HCT116 (cell line): ENCODE data around the gene DIS3L2. TPM values are rescaled to one million over a fixed set of nuclear protein-coding genes. Genes with fewer than 3 reads are reported as not detected.

Experiments
- ATAC-seq: fragments of 200-7000 bp; cut with Tn5 transposase; 2 replicates; pipeline ENCODE4 v1.9.1; 2020; ENCODE audit warnings: mild to moderate bottlenecking, moderate library complexity
- BruUV-seq: library from RNA; stranded (reverse); fragments of 400-500 nt; replicated peaks from 2 replicates; lab custom pipeline; 2021; lab: Mats Ljungman, UMichigan
- CTCF ChIA-PET: fragments of 300-600 bp; sonication (Branson Sonifier 250); formaldehyde crosslinking; loops from one replicate; lab custom pipeline; 2021; ENCODE audit warnings: antibody characterized with exemption; lab: Charles Lee
- POLR2A ChIA-PET: fragments of 300-600, 350-600 bp; sonication (Branson Sonifier 250); formaldehyde crosslinking; loops from one replicate; lab custom pipeline; 2021; ENCODE audit warnings: antibody characterized with exemption; lab: Charles Lee
- RAD21 ChIA-PET, 2 experiments: fragments of 300-600 bp; sonication (Branson Sonifier 250); formaldehyde crosslinking; loops; one replicate each; lab custom pipeline; 2023; ENCODE audit warnings: low total read pairs in 2 of 2; ENCODE audit not compliant: uncharacterized antibody in 2 of 2, unreplicated experiment in 2 of 2, low non-redundant PET in 1 of 2; lab: Charles Lee
- DNase-seq: peaks from one replicate; pipeline ENCODE4 v3.0.0-alpha.2; 2010; ENCODE audit warnings: low read depth, low spot score
- H2AFZ ChIP-seq: fragments of 200-600 bp; shearing (Covaris generic), sonication (generic); 2 replicates; pipeline ENCODE4 v1.6.1; 2017; ENCODE audit warnings: low read depth, mixed run types, mixed read lengths, antibody characterized with exemption, low read length; ENCODE audit not compliant: poor library complexity, severe bottlenecking
- H3K27ac ChIP-seq: 2 replicates; pipeline ENCODE4 v1.5.1; 2012; ENCODE audit warnings: low read depth, low read length
- H3K27me3 ChIP-seq: fragments of 200-600 bp; sonication (generic); 2 replicates; pipeline ENCODE4 v1.6.1; 2016; ENCODE audit warnings: mixed run types, low read length, mixed read lengths; ENCODE audit not compliant: insufficient read depth
- H3K36me3 ChIP-seq, 2 experiments: fragments of 200-500 bp in 1 of 2; fragments of 200-600 bp in 1 of 2; sonication (Bioruptor generic) in 1 of 2; sonication (generic) in 1 of 2; 2 replicates each; pipeline versions ENCODE4 v1.5.1 to v1.6.1; 2014 to 2016; ENCODE audit warnings: low read length in 2 of 2, inconsistent platforms in 1 of 2, mixed read lengths in 1 of 2, mixed run types in 1 of 2; ENCODE audit not compliant: insufficient read depth in 2 of 2, control insufficient read depth in 1 of 2
- H3K4me1 ChIP-seq, 2 experiments: fragments of 200-600 bp in 1 of 2; sonication (generic) in 1 of 2; 2 replicates each; pipeline versions ENCODE4 v1.5.1 to v1.6.1; 2012 to 2017; ENCODE audit warnings: low read length in 2 of 2, inconsistent platforms in 1 of 2, mild to moderate bottlenecking in 1 of 2, mixed read lengths in 1 of 2, mixed run types in 1 of 2, moderate library complexity in 1 of 2; ENCODE audit not compliant: insufficient read depth in 2 of 2, control insufficient read depth in 1 of 2
- H3K4me2 ChIP-seq: fragments of 200-600 bp; sonication (generic); 2 replicates; pipeline ENCODE4 v1.6.1; 2017; ENCODE audit warnings: mixed run types, low read length, mixed read lengths
- H3K4me3 ChIP-seq, 2 experiments: fragments of 200-600 bp in 1 of 2; sonication (generic) in 1 of 2; replicated peaks in 1 of 2; 2 replicates each; pipeline ENCODE4 v1.5.1; 2011 to 2016; ENCODE audit warnings: low read length in 2 of 2, control low read depth in 1 of 2, low read depth in 1 of 2, mild to moderate bottlenecking in 1 of 2, mixed read lengths in 1 of 2, mixed run types in 1 of 2
- H3K79me2 ChIP-seq: fragments of 200-600 bp; sonication (generic); 2 replicates; pipeline ENCODE4 v1.6.1; 2017; ENCODE audit warnings: mild to moderate bottlenecking, mixed run types, low read length, moderate library complexity, mixed read lengths; ENCODE audit not compliant: insufficient read depth
- H3K9ac ChIP-seq: fragments of 200-600 bp; sonication (generic); 2 replicates; pipeline ENCODE4 v1.6.1; 2016; ENCODE audit warnings: low read length, mixed read lengths
- H3K9me2 ChIP-seq: fragments of 200-600 bp; sonication (generic), shearing (Covaris generic); 2 replicates; pipeline ENCODE4 v1.6.1; 2017; ENCODE audit warnings: mixed run types, mild to moderate bottlenecking, moderate library complexity; ENCODE audit not compliant: insufficient read depth
- H3K9me3 ChIP-seq, 2 experiments: fragments of 200-500 bp in 1 of 2; fragments of 200-600 bp in 1 of 2; sonication (Bioruptor generic) in 1 of 2; sonication (generic) in 1 of 2; 2 replicates each; pipeline ENCODE4 v1.6.1; 2014 to 2017; ENCODE audit warnings: low read length in 2 of 2, mixed read lengths in 2 of 2, inconsistent platforms in 1 of 2, low read depth in 1 of 2, mild to moderate bottlenecking in 1 of 2, mixed run types in 1 of 2, moderate library complexity in 1 of 2; ENCODE audit not compliant: control insufficient read depth in 1 of 2, insufficient read depth in 1 of 2
- H4K20me1 ChIP-seq: fragments of 200-600 bp; sonication (generic), shearing (Covaris generic); 2 replicates; pipeline ENCODE4 v1.6.1; 2017; ENCODE audit warnings: mixed run types, mild to moderate bottlenecking, moderate library complexity; ENCODE audit not compliant: insufficient read depth
- ELF1 ChIP-seq: IDR thresholded peaks from 2 replicates; pipeline ENCODE4 v1.6.1; 2012; ENCODE audit warnings: low read depth, borderline replicate concordance
- EZH2 ChIP-seq: fragments of 200-600 bp; sonication (generic); IDR thresholded peaks from 2 replicates; pipeline ENCODE4 v1.6.1; 2017; ENCODE audit warnings: antibody characterized with exemption, mixed run types
- SRF ChIP-seq: IDR thresholded peaks from 2 replicates; pipeline ENCODE4 v1.6.1; 2012; ENCODE audit warnings: low read depth
- intact Hi-C: fragments of 100-400 bp; cut with micrococcal nuclease; formaldehyde crosslinking; loops from 2 replicates; pipeline ENCODE4 v1.10.0; 2022
- total RNA-seq: library from RNA; stranded (reverse); gene quantifications from one replicate; pipeline ENCODE4 v1.2.1, GENCODE V29; 2021; ENCODE audit not compliant: unreplicated experiment

The DIS3L2 gene
- total RNA-seq, 1 experiment from 2014 or later, result 42.5 TPM

DNA sequence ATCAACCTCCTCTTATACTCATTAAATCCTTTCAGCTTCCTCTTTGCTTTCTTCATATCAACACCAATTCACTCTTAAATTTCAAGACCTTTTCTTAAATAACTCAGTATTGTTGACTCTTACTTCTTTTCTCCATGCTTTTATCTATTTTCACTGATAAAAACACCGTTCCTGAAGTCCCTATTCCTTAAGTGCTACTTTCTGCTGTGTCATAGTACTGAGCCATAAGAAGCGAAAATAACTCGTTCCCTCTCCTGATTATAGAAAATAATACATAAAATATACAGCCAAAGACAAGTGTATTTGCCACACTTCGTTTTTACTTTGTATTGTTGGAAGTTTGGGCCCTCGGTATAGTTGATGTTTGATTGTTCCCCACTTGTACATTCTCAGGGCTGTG, 181.0 kb downstream of the DIS3L2 start:
- H3K4me1 ChIP-seq, result no peaks in the 10 kb centered on the region
- H3K27ac ChIP-seq, result no peak overlapping the region
- ChIA-PET POLR2A (no interaction called here), RAD21 (interaction anchor here in 1 of 2 experiments (0.8 kb wide), 1 partner anchor 217 kb away, joined by 3 read pairs; no protein-coding TSS in a partner anchor), CTCF (interaction anchor here (0.8 to 3.3 kb wide), 6 partner anchors 29 to 291 kb away, joined by 3 to 22 read pairs (median 10); no protein-coding TSS in a partner anchor)
- H3K9ac ChIP-seq, result no peak overlapping the region
- no peak for TF ChIP-seq EZH2
- intact Hi-C loops, result loop anchor here (1.0 kb wide), 2 partner anchors 217 to 236 kb away; no protein-coding TSS in a partner anchor
- H3K79me2 ChIP-seq, result no peaks in the 10 kb centered on the region
- ATAC-seq, result no peak
- H4K20me1 ChIP-seq, result no peaks in the 10 kb centered on the region
- DNase-seq, result no peak
- no peaks in the 10 kb centered on the region for H3K9me3 ChIP-seq
- no peak overlapping the region for H3K4me3 ChIP-seq
- H3K36me3 ChIP-seq, result no peaks in the 10 kb centered on the region
- no TSS peak for BruUV-seq
- no peak overlapping the region for H2AFZ ChIP-seq
- no peak overlapping the region for H3K4me2 ChIP-seq
- H3K27me3 ChIP-seq, result no peaks in the 10 kb centered on the region
- no peaks in the 10 kb centered on the region for H3K9me2 ChIP-seq

DNA sequence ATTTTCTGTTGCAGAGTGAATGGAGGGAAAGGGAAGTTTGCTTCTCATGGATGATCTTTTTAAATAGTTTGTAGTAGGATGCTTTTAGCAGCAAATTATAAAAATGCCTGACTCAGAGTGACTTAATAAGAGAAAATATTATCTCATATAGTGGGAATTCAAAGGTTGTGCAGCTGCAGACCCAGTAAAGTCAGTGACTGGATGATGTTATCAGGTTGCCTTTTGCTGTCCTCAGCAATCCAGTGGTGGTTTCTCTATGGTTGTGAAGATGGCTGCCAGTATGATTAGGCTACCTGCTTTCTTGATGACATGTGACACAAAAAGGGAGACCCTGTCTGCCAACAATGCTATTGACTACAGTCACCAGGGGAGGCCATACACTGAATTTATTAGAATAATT, 184.8 kb downstream of the DIS3L2 start:
- no peak overlapping the region for H3K9ac ChIP-seq
- DNase-seq, result no peak
- intact Hi-C loops, result no loop called here
- no peak for ATAC-seq
- H3K27me3 ChIP-seq, result no peaks in the 10 kb centered on the region
- no TSS peak for BruUV-seq
- H3K36me3 ChIP-seq, result no peaks in the 10 kb centered on the region
- ChIA-PET POLR2A (no interaction called here), CTCF (interaction anchor here (0.8 to 1.6 kb wide), 2 partner anchors 239 to 246 kb away, joined by 3 to 4 read pairs; no protein-coding TSS in a partner anchor), RAD21 (no interaction called here)
- no peaks in the 10 kb centered on the region for H3K9me3 ChIP-seq
- no peaks in the 10 kb centered on the region for H3K9me2 ChIP-seq
- no peak overlapping the region for H2AFZ ChIP-seq
- no peaks in the 10 kb centered on the region for H4K20me1 ChIP-seq
- H3K4me3 ChIP-seq, result no peak overlapping the region
- no peak for TF ChIP-seq SRF
- no peak for TF ChIP-seq ELF1
- no peaks in the 10 kb centered on the region for H3K4me1 ChIP-seq
- H3K4me2 ChIP-seq, result no peak overlapping the region
- no peaks in the 10 kb centered on the region for H3K79me2 ChIP-seq
- H3K27ac ChIP-seq, result no peak overlapping the region
